OCI-LY3 (cell line): Measurements from ENCODE around the gene DCUN1D1.

Experiments
- H2AFZ ChIP-seq: fragments of 200-600, 300-600 bp; shearing (Covaris generic); 2 replicates; pipeline ENCODE4 v1.6.0; 2014; ENCODE audit warnings: antibody characterized with exemption, low read depth, low read length
- H3K27ac ChIP-seq: fragments of 200-600, 300-600 bp; sonication (generic); 2 replicates; pipeline ENCODE4 v1.5.1; 2014; ENCODE audit warnings: mild to moderate bottlenecking, low read length, moderate library complexity, mixed read lengths
- H3K27me3 ChIP-seq: fragments of 200-600, 300-600 bp; sonication (generic); 2 replicates; pipeline ENCODE4 v1.6.1; 2014; ENCODE audit warnings: low read depth, low read length, mixed read lengths
- H3K36me3 ChIP-seq: fragments of 200-600, 300-600 bp; sonication (generic); replicated peaks from 2 replicates; pipeline ENCODE3; 2014; ENCODE audit warnings: low read depth, low read length, mixed read lengths
- H3K4me1 ChIP-seq: fragments of 300-600, 200-600 bp; sonication (generic); 2 replicates; pipeline ENCODE4 v1.6.1; 2014; ENCODE audit warnings: low read length, mixed read lengths
- H3K4me2 ChIP-seq: fragments of 200-600, 300-600 bp; sonication (generic); 2 replicates; pipeline ENCODE4 v1.6.1; 2014; ENCODE audit warnings: low read length, mixed read lengths
- H3K4me3 ChIP-seq: fragments of 300-600, 200-600 bp; sonication (generic); 2 replicates; pipeline ENCODE4 v1.5.1; 2014; ENCODE audit warnings: antibody characterized with exemption, mild to moderate bottlenecking, low read length, moderate library complexity
- H3K79me2 ChIP-seq: fragments of 300-600, 200-600 bp; shearing (Covaris generic); 2 replicates; pipeline ENCODE4 v1.6.1; 2014; ENCODE audit warnings: mild to moderate bottlenecking, low read length, mixed read lengths
- H3K9ac ChIP-seq: fragments of 300-600, 200-600 bp; shearing (Covaris generic); 2 replicates; pipeline ENCODE4 v1.6.0; 2014; ENCODE audit warnings: mild to moderate bottlenecking, low read length, moderate library complexity
- H3K9me3 ChIP-seq: fragments of 200-600, 300-600 bp; shearing (Covaris generic); 2 replicates; pipeline ENCODE4 v1.6.1; 2014; ENCODE audit warnings: low read length, mixed read lengths; ENCODE audit not compliant: insufficient read depth
- H4K20me1 ChIP-seq: fragments of 200-600, 300-600 bp; sonication (generic); 2 replicates; pipeline ENCODE4 v1.6.1; 2016; ENCODE audit warnings: low read length, mixed read lengths; ENCODE audit not compliant: insufficient read depth
- EZH2phosphoT487 ChIP-seq: fragments of 200-600 bp; shearing (Covaris generic); IDR thresholded peaks from 2 replicates; pipeline ENCODE4 v1.6.1; 2018; ENCODE audit warnings: antibody characterized with exemption, mixed run types, low read depth
- TF ChIP-seq, protein P1 (sequence below): fragments of 200-600, 300-600 bp; sonication (generic); IDR thresholded peaks from 2 replicates; pipeline ENCODE4 v1.5.1; 2014; ENCODE audit warnings: antibody characterized with exemption, low read length, low read depth

DCUN1D1 gene

DNA sequence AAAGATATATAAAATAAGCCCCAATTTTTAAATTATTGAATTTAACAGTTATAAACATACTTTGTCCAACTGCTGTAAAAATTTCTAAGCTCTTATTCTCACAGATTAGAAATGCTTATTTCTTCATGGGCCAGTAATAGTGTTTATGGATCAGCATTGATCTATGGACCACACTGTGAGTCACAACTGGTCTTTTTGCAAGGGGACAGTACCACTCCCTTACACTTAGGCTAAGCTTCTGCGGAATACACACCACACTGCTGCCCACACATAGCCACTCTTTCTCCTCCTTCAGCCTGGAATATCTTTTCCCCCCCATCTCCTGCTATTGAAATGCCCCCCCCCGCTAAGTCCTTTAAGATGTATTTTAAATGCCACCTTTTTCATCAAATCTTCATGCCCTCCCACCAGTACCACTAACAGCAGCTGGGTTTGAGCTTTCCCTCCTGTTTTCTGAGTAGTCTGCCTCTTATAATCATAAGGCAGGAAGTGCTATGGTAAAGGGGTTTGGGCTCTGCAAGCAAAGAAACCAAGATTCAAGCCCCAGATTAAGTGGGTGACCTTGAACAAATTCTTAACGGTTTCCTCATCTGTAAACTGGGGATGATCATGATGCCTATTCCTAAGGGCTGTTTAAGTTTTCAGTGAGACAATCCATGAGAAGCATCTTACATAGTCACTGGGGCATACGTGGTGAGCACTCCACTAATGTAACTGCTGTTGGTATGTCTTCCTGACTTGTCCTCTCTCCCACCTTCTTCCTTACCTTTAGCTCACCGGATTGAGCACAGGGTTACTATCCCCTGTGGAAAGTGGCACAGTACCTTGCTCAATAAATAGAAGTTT lies 69.2 kb downstream of the DCUN1D1 start:
- H3K27ac ChIP-seq, result no peak overlapping the region
- no peaks in the 10 kb centered on the region for H3K36me3 ChIP-seq
- no peaks in the 10 kb centered on the region for H3K27me3 ChIP-seq
- H3K4me1 ChIP-seq, result peaks cover 17% of the 10 kb centered on the region
- TF ChIP-seq, protein P1, sequence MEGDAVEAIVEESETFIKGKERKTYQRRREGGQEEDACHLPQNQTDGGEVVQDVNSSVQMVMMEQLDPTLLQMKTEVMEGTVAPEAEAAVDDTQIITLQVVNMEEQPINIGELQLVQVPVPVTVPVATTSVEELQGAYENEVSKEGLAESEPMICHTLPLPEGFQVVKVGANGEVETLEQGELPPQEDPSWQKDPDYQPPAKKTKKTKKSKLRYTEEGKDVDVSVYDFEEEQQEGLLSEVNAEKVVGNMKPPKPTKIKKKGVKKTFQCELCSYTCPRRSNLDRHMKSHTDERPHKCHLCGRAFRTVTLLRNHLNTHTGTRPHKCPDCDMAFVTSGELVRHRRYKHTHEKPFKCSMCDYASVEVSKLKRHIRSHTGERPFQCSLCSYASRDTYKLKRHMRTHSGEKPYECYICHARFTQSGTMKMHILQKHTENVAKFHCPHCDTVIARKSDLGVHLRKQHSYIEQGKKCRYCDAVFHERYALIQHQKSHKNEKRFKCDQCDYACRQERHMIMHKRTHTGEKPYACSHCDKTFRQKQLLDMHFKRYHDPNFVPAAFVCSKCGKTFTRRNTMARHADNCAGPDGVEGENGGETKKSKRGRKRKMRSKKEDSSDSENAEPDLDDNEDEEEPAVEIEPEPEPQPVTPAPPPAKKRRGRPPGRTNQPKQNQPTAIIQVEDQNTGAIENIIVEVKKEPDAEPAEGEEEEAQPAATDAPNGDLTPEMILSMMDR, result no peak
- TF ChIP-seq EZH2phosphoT487, result no peak
- no peak overlapping the region for H3K4me2 ChIP-seq
- H2AFZ ChIP-seq, result no peak overlapping the region
- H3K79me2 ChIP-seq, result no peaks in the 10 kb centered on the region
- no peak overlapping the region for H3K9ac ChIP-seq
- H4K20me1 ChIP-seq, result no peaks in the 10 kb centered on the region
- H3K9me3 ChIP-seq, result no peaks in the 10 kb centered on the region
- no peak overlapping the region for H3K4me3 ChIP-seq

- Histone ChIP-seq H3K9me3 (no peaks in the 10 kb centered on the region), H4K20me1 (peaks cover 4% of the 10 kb centered on the region; the same call in 1 of the 2 replicates), H3K27me3 (no peaks in the 10 kb centered on the region), H3K36me3 (no peaks in the 10 kb centered on the region), H3K9ac (no peak overlapping the region), H2AFZ (no peak overlapping the region), H3K4me1 (peaks cover 22% of the 10 kb centered on the region), H3K4me3 (no peak overlapping the region), H3K79me2 (no peaks in the 10 kb centered on the region), H3K4me2 (no peak overlapping the region), H3K27ac (no peak overlapping the region)
- TF ChIP-seq, protein P1, result peak; percentile 65
- no peak for TF ChIP-seq EZH2phosphoT487
Measured at GRCh38 chr3:182909318-182910040, 70.9 kb downstream of the DCUN1D1 start.

DNA sequence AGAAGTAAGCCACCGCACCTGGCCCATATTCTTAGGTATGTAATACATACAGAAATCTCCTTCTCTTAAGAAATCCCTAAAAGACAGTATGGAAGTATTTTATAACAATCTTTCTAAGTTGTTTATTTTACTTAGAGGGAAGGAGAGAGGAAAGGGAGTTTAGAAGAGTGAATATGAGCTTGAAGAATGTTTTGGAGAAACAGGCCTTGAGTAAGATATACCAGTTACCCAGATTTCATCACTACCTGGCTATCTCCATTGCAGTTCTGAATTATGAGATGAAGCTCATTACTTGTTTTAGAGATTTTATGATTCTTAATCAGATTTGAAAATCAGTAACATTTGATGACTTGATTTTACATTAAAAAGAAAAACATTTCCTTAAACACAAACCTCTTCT lies 71.9 kb downstream of the DCUN1D1 start:
- Histone ChIP-seq H3K4me2 (no peak overlapping the region), H3K79me2 (no peaks in the 10 kb centered on the region), H3K36me3 (peaks cover 2% of the 10 kb centered on the region), H3K9ac (no peak overlapping the region), H2AFZ (no peak overlapping the region), H4K20me1 (peaks cover 4% of the 10 kb centered on the region; the same call in 1 of the 2 replicates), H3K4me1 (peaks cover 12% of the 10 kb centered on the region), H3K9me3 (no peaks in the 10 kb centered on the region), H3K27ac (no peak overlapping the region), H3K27me3 (no peaks in the 10 kb centered on the region), H3K4me3 (no peak overlapping the region)
- TF ChIP-seq EZH2phosphoT487, result no peak

GRCh38 chr3:182906036-182906435 lies 74.3 kb downstream of the DCUN1D1 start:
- no peak for TF ChIP-seq EZH2phosphoT487
- TF ChIP-seq, protein P1, result no peak
- Histone ChIP-seq H3K4me3 (no peak overlapping the region), H3K79me2 (no peaks in the 10 kb centered on the region), H3K4me1 (peaks cover 12% of the 10 kb centered on the region), H2AFZ (no peak overlapping the region), H3K27me3 (no peaks in the 10 kb centered on the region), H3K27ac (no peak overlapping the region), H4K20me1 (peaks cover 4% of the 10 kb centered on the region; the same call in 1 of the 2 replicates), H3K9ac (no peak overlapping the region), H3K36me3 (peaks cover 2% of the 10 kb centered on the region), H3K4me2 (no peak overlapping the region), H3K9me3 (no peaks in the 10 kb centered on the region)
